ENCODE data around the gene RBM46.

Gene RBM46

GRCh38 chr4:154822775-154823174 lies 41.7 kb downstream of the RBM46 start:
- Histone ChIP-seq H3K4me1 (ENCODE audit: insufficient read depth, low read length, poor library complexity, severe bottlenecking) (no peaks in the 10 kb centered on the region), H3K9me2 (replicated peaks; ENCODE audit: low read depth, low read length) (no peaks in the 10 kb centered on the region), H3K79me2 (ENCODE audit: insufficient read depth, low read length) (no peaks in the 10 kb centered on the region), H3K4me3 (ENCODE audit: low read length, poor library complexity, severe bottlenecking) (no peak overlapping the region), H3K36me3 (ENCODE audit: insufficient read depth, low read length) (no peaks in the 10 kb centered on the region), H2AFZ (ENCODE audit: low read length) (no peak overlapping the region), H3K9me3 (ENCODE audit: insufficient read depth, low read depth, low read length) (no peaks in the 10 kb centered on the region), H3K9ac (ENCODE audit: low read depth, low read length, poor library complexity, severe bottlenecking) (no peak overlapping the region), H3K27me3 (ENCODE audit: insufficient read depth, low read length, poor library complexity, severe bottlenecking) (no peaks in the 10 kb centered on the region), H3K4me2 (ENCODE audit: low read depth, low read length, poor library complexity, severe bottlenecking) (no peak overlapping the region), H4K20me1 (ENCODE audit: insufficient read depth, low read length, poor library complexity, severe bottlenecking) (no peaks in the 10 kb centered on the region), H3F3A (ENCODE audit: low read depth) (no peaks in the 10 kb centered on the region)
- TF ChIP-seq EZH2phosphoT487 (IDR thresholded peaks at IDR 0.05; ENCODE audit: borderline replicate concordance) (no peak), CTCF (conservative IDR thresholded peaks at IDR 0.05; ENCODE audit: low read length) (no peak)

DNA sequence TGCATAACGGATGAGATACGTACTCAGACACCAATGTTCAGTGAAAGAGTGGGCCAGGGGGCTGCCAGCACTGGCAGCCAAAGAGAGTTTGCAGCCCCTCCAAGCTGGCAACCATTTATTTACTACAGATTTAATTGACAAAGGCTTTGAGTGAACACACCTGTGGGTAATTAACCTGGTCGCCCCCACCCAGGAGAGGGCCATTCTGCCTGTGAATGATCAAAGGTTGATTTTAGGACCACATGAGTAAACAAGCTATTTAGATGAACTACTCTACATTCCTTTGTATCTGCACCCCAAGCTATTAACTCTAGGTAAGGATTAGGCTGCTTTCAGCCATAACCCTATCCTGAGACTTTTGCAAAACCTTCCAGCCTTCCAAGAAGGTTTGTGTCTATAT lies 55.0 kb downstream of the RBM46 start:
- H2AFZ ChIP-seq (ENCODE audit: low read length), result no peak overlapping the region
- H4K20me1 ChIP-seq (ENCODE audit: insufficient read depth, low read length, poor library complexity, severe bottlenecking), result no peaks in the 10 kb centered on the region
- no peaks in the 10 kb centered on the region for H3K36me3 ChIP-seq (ENCODE audit: insufficient read depth, low read length)
- TF ChIP-seq CTCF (conservative IDR thresholded peaks at IDR 0.05; ENCODE audit: low read length) (no peak), EZH2phosphoT487 (IDR thresholded peaks at IDR 0.05; ENCODE audit: borderline replicate concordance) (no peak)
- no peaks in the 10 kb centered on the region for H3F3A ChIP-seq (ENCODE audit: low read depth)
- no peak overlapping the region for H3K4me2 ChIP-seq (ENCODE audit: low read depth, low read length, poor library complexity, severe bottlenecking)
- H3K9ac ChIP-seq (ENCODE audit: low read depth, low read length, poor library complexity, severe bottlenecking), result no peak overlapping the region
- H3K4me3 ChIP-seq (ENCODE audit: low read length, poor library complexity, severe bottlenecking), result no peak overlapping the region
- no peaks in the 10 kb centered on the region for H3K9me3 ChIP-seq (ENCODE audit: insufficient read depth, low read depth, low read length)
- no peaks in the 10 kb centered on the region for H3K4me1 ChIP-seq (ENCODE audit: insufficient read depth, low read length, poor library complexity, severe bottlenecking)
- H3K9me2 ChIP-seq (replicated peaks; ENCODE audit: low read depth, low read length), result no peaks in the 10 kb centered on the region
- H3K79me2 ChIP-seq (ENCODE audit: insufficient read depth, low read length), result no peaks in the 10 kb centered on the region
- H3K27me3 ChIP-seq (ENCODE audit: insufficient read depth, low read length, poor library complexity, severe bottlenecking), result no peaks in the 10 kb centered on the region

- TF ChIP-seq EZH2phosphoT487 (IDR thresholded peaks at IDR 0.05; ENCODE audit: borderline replicate concordance) (no peak), CTCF (conservative IDR thresholded peaks at IDR 0.05; ENCODE audit: low read length) (no peak)
- Histone ChIP-seq H3K9me2 (replicated peaks; ENCODE audit: low read depth, low read length) (no peaks in the 10 kb centered on the region), H3K36me3 (ENCODE audit: insufficient read depth, low read length) (no peaks in the 10 kb centered on the region), H3K4me3 (ENCODE audit: low read length, poor library complexity, severe bottlenecking) (no peak overlapping the region), H3K27me3 (ENCODE audit: insufficient read depth, low read length, poor library complexity, severe bottlenecking) (no peaks in the 10 kb centered on the region), H3K9me3 (ENCODE audit: insufficient read depth, low read depth, low read length) (no peaks in the 10 kb centered on the region), H3K9ac (ENCODE audit: low read depth, low read length, poor library complexity, severe bottlenecking) (no peak overlapping the region), H2AFZ (ENCODE audit: low read length) (no peak overlapping the region), H3K79me2 (ENCODE audit: insufficient read depth, low read length) (no peaks in the 10 kb centered on the region), H4K20me1 (ENCODE audit: insufficient read depth, low read length, poor library complexity, severe bottlenecking) (no peaks in the 10 kb centered on the region), H3K4me2 (ENCODE audit: low read depth, low read length, poor library complexity, severe bottlenecking) (no peak overlapping the region), H3F3A (ENCODE audit: low read depth) (no peaks in the 10 kb centered on the region), H3K4me1 (ENCODE audit: insufficient read depth, low read length, poor library complexity, severe bottlenecking) (no peaks in the 10 kb centered on the region)
Measured at GRCh38 chr4:154836513-154836912, 55.4 kb downstream of the RBM46 start.
